AG04449 (cell line): ENCODE measurements around the gene OGN.

Experiments used
- CTCF ChIA-PET: fragments of 350-600 bp; formaldehyde crosslinking; extraction: SDS; loops from one replicate; lab custom pipeline; 2021; ENCODE audit warnings: antibody characterized with exemption; lab: Yijun Ruan, JAX
- POLR2A ChIA-PET: fragments of 400-600, 350-600 bp; formaldehyde crosslinking; extraction: SDS; loops from one replicate; lab custom pipeline; 2020; ENCODE audit warnings: antibody characterized with exemption, inconsistent platforms; lab: Yijun Ruan, JAX
- DNase-seq: peaks from one replicate; pipeline ENCODE4 v3.0.0-alpha.2; 2010; ENCODE audit warnings: low read depth, low spot score
- H3K4me3 ChIP-seq: 2 replicates; pipeline ENCODE4 v1.5.1; 2011; ENCODE audit warnings: low read depth, mild to moderate bottlenecking, control low read depth, low read length
- TF ChIP-seq, protein P1 (sequence below): IDR thresholded peaks from one replicate; pipeline ENCODE4 v1.5.1; 2011; ENCODE audit warnings: mild to moderate bottlenecking, moderate library complexity, low read length, control low read depth, inconsistent platforms; ENCODE audit not compliant: insufficient read depth; ENCODE audit errors: missing control alignments

The OGN gene

DNA sequence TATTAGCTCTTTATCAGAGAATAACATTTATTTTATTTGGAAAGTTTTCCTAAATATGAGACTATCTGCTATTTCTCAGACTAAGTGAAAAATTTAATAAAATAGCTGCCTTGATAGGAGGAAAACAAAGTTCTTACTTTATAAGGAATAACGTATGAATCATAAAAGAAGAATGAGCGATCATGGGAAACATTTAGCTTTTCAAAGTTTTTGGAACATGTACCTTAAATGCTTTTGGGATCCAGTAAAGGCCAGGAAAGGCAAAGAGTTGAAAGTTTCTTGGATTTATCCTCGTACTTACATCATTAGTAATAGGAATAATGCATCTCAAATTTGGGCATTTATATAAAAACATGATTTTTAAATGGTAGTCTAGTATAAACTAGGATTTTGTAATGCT, 19.4 kb downstream of the OGN start:
- H3K4me3 ChIP-seq = no peak overlapping the region
- ChIA-PET CTCF (interaction anchor here (1.0 kb wide), 1 partner anchor 25 kb away, joined by 3 read pairs; no protein-coding TSS in a partner anchor), POLR2A (no interaction called here)
- TF ChIP-seq, protein P1, sequence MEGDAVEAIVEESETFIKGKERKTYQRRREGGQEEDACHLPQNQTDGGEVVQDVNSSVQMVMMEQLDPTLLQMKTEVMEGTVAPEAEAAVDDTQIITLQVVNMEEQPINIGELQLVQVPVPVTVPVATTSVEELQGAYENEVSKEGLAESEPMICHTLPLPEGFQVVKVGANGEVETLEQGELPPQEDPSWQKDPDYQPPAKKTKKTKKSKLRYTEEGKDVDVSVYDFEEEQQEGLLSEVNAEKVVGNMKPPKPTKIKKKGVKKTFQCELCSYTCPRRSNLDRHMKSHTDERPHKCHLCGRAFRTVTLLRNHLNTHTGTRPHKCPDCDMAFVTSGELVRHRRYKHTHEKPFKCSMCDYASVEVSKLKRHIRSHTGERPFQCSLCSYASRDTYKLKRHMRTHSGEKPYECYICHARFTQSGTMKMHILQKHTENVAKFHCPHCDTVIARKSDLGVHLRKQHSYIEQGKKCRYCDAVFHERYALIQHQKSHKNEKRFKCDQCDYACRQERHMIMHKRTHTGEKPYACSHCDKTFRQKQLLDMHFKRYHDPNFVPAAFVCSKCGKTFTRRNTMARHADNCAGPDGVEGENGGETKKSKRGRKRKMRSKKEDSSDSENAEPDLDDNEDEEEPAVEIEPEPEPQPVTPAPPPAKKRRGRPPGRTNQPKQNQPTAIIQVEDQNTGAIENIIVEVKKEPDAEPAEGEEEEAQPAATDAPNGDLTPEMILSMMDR = no peak
- DNase-seq = no peak

DNA sequence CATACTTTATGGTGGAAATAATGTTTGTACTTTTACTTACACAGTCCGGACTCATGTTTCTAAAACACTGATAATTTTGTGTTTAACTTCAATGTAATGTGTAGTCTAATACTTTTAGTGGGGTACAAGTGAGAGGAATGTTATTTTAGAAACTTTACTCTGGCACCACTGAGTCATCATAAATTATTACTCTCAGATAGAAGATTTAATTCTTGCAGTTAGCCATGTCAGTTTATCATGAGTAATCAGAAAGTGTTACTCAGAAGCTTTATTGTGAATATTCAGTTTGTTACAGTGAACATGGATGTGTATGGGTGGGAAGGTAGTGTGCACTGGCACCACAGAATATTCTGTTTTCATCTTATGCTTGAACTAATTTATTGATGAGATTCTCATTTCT, 20.0 kb downstream of the OGN start:
- ChIA-PET CTCF (interaction anchor here (1.0 kb wide), 1 partner anchor 26 kb away, joined by 3 read pairs; no protein-coding TSS in a partner anchor), POLR2A (no interaction called here)
- TF ChIP-seq, protein P1 = no peak
- H3K4me3 ChIP-seq = no peak overlapping the region
- no peak for DNase-seq

DNA sequence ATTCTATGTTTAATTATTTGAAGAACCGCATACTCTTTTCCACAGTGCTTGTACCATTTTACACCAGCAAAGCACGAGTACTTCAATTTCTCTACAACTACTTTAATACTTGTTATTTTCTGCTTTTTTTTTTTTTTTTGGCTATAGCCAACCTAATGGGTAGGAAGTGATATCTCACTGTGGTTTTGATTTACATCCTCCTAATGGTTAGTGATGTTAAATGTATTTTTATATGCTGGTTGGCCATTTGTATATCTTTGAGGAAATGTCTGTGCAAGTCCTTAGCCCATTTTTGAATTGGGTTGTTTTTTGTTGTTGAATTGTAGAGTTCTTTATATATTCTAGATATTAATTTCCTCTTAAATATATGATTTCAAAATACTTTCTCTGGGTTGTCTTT, 22.6 kb downstream of the OGN start:
- ChIA-PET CTCF (no interaction called here), POLR2A (no interaction called here)
- TF ChIP-seq, protein P1 = no peak
- no peak overlapping the region for H3K4me3 ChIP-seq
- no peak for DNase-seq

DNA sequence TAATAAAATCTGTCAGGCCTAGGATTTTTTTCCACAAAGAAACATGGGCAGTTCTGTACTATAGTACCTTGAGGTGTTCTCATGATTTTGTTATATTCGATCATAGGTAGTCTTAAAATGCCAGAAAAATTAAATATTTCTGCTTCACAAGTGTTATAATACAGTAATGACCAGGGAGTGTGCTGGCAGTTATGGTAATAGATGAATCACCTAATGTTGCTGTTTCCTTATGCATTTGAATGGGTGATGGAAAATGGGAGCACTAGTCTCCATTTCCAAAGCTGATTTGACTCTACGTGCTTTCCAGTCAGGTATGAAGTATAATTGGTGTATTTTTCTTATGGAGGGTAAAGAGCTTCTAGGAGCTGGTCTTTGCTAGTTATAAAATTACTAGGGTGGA, 23.8 kb downstream of the OGN start:
- POLR2A ChIA-PET = no interaction called here
- no peak overlapping the region for H3K4me3 ChIP-seq
- TF ChIP-seq, protein P1 = no peak
- DNase-seq = no peak
- CTCF ChIA-PET = interaction anchor here (0.6 to 1.0 kb wide), 3 partner anchors 9 to 281 kb away, joined by 3 read pairs; no protein-coding TSS in a partner anchor

DNA sequence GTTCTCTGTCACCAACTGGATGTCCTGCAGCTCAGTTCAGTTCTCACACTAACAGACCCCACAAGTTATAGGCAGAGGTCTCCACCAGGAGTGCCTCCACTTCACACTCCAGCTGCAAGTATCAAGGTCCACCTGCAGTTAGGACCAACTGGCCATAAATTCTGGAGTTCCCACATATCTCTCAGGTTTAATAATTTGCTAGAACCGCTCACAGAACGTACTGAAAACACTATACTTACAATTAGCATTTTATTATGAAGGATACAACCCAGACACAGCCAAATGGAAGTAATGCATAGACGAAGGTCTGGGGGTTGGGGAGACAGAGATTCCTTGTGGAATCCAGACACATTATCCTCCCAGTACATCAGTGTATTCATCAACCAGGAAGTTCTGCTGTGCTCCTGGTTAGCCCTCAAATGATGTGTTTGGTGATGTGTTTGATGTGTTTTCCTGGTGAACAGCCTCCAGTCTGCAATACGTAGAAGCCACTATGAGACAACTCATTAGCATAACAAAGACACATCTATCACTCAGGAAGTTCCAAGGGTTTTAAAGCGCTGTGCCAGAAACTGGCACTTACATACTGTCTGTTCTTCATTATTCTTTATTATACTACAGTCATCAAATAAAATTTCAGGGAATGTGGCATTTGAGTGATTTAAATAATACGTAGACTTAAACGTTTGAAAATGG, 25.4 kb downstream of the OGN start:
- TF ChIP-seq, protein P1 = no peak
- ChIA-PET CTCF (interaction anchor here (1.4 kb wide), 1 partner anchor 51 kb away, joined by 3 read pairs; no protein-coding TSS in a partner anchor), POLR2A (interaction anchor here (0.6 kb wide), 1 partner anchor 35 kb away, joined by 3 read pairs; no protein-coding TSS in a partner anchor)
- DNase-seq = no peak
- no peak overlapping the region for H3K4me3 ChIP-seq

DNA sequence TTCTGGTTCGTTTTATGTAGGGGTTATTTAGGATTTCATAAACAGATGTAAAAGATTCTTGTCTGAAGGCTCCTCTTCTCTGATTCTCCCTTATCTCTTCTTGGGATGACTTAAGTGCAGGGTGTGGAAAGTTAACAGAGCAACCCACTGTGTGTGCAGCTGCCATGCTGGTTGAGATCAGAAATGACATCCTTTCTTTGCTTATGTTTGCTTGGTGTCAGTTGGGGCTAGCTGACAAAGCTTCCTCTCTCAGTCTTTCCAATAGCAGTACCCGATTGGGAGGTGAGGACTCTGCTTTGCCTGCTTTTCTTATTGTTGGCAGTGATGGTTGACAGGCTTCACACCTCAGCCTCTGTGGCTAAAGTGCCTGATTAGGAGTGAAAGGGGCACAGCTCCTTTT, 26.5 kb downstream of the OGN start:
- POLR2A ChIA-PET = no interaction called here
- TF ChIP-seq, protein P1 = no peak
- CTCF ChIA-PET = interaction anchor here (1.3 to 1.6 kb wide), 2 partner anchors 9 to 23 kb away, joined by 3 to 4 read pairs; no protein-coding TSS in a partner anchor
- H3K4me3 ChIP-seq = no peak overlapping the region
- DNase-seq = no peak
